Lower lobe of right lung (tissue), 2 donors: ENCODE data around the gene EHHADH. TPM values are rescaled to one million over a fixed set of nuclear protein-coding genes. Genes with fewer than 3 reads are reported as not detected.

Experiments used
- ATAC-seq, 2 donors: fragments of 200-7000 bp; cut with Tn5 transposase; one replicate each; pipeline ENCODE4 v1.9.1; 2020 to 2022; ENCODE audit warnings: mild to moderate bottlenecking in 2 of 2, moderate library complexity in 2 of 2
- DNase-seq: peaks from one replicate; pipeline ENCODE4 v3.0.0-alpha.2; 2020
- H3K27ac ChIP-seq: fragments of 200-600 bp; one replicate; pipeline ENCODE4 v1.8.0; 2022
- H3K27me3 ChIP-seq: fragments of 200-600 bp; one replicate; pipeline ENCODE4 v1.8.0; 2022; ENCODE audit warnings: low read depth
- H3K36me3 ChIP-seq: fragments of 200-600 bp; one replicate; pipeline ENCODE4 v1.8.0; 2022; ENCODE audit warnings: mild to moderate bottlenecking
- H3K4me1 ChIP-seq: fragments of 200-600 bp; one replicate; pipeline ENCODE4 v1.8.0; 2022
- H3K4me3 ChIP-seq: fragments of 200-600 bp; one replicate; pipeline ENCODE4 v1.8.0; 2022; ENCODE audit warnings: mild to moderate bottlenecking
- H3K9me3 ChIP-seq: fragments of 200-600 bp; one replicate; pipeline ENCODE4 v1.8.0; 2022
- intact Hi-C: fragments of 100-400 bp; cut with DNase I; formaldehyde crosslinking; loops from one replicate; pipeline ENCODE4 v1.11.0; 2022
- total RNA-seq: library from RNA; stranded (reverse); fragmentation: NEBNext Ultra II Directional; extraction: Animal tissue kit (Norgen Biotek cat#: 25700); gene quantifications from one replicate; pipeline ENCODE4 v1.2.1, GENCODE V29; 2021
- TF ChIP-seq, protein P1 (sequence below): fragments of 200-600 bp; IDR thresholded peaks from one replicate; pipeline ENCODE4 v1.8.0; 2022; ENCODE audit warnings: antibody characterized with exemption, mild to moderate bottlenecking
- donor health status: DM: no; HTN: yes; CAD: no; lungs with severe emphysema.

EHHADH gene
- total RNA-seq, 1 donor from 2014 or later = 11.5 TPM

GRCh38 chr3:185172086-185173049, 81.5 kb downstream of the EHHADH start:
- H3K36me3 ChIP-seq = no peaks in the 10 kb centered on the region
- H3K4me1 ChIP-seq = peaks cover 8% of the 10 kb centered on the region
- no peak for ATAC-seq
- no peaks in the 10 kb centered on the region for H3K9me3 ChIP-seq
- no peak overlapping the region for H3K4me3 ChIP-seq
- intact Hi-C loops = loop anchor here (10.0 kb wide), 1 partner anchor 298 kb away; no protein-coding TSS in a partner anchor
- H3K27ac ChIP-seq = no peak overlapping the region
- no peaks in the 10 kb centered on the region for H3K27me3 ChIP-seq
- TF ChIP-seq, protein P1, sequence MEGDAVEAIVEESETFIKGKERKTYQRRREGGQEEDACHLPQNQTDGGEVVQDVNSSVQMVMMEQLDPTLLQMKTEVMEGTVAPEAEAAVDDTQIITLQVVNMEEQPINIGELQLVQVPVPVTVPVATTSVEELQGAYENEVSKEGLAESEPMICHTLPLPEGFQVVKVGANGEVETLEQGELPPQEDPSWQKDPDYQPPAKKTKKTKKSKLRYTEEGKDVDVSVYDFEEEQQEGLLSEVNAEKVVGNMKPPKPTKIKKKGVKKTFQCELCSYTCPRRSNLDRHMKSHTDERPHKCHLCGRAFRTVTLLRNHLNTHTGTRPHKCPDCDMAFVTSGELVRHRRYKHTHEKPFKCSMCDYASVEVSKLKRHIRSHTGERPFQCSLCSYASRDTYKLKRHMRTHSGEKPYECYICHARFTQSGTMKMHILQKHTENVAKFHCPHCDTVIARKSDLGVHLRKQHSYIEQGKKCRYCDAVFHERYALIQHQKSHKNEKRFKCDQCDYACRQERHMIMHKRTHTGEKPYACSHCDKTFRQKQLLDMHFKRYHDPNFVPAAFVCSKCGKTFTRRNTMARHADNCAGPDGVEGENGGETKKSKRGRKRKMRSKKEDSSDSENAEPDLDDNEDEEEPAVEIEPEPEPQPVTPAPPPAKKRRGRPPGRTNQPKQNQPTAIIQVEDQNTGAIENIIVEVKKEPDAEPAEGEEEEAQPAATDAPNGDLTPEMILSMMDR = no peak
- no peak for DNase-seq

DNA sequence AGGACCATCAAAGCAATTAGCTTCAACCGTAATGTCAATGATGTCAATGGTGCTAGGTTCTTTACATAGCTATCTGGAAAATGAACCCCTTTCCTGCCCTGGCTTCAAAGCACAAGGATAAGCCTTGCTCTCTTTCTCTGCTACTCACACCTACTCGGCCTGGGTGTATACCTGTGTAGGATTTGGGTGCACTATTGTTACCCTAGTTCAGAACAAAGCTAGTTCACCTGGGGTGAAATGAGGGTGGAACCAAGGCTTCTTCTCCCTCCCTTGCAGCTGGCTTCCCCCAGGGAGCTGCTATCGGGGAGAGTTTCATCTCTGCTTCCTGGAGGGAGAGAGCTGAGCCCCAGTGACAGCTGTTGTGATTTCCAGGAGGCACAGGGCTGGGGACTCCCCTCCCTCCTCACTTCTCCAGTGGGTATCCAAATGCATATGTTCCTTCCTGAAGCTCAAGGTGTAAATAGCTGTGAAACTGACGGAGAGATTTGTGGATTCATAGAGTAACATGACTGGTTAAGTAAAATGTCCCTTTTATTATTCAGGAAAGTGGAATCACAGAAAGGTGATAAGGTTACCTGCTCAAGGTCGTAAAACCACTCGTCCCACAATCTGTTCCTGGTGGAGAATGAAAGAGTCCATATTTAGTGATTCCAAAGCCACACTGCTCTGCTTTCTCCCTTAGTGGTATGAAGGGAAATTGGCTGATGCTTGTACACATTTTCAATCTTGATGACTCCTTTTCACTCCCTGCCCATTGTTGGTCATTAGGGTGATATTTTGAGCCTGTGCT, 89.2 kb downstream of the EHHADH start:
- Histone ChIP-seq H3K36me3 (no peaks in the 10 kb centered on the region), H3K27ac (no peak overlapping the region), H3K4me1 (no peaks in the 10 kb centered on the region), H3K9me3 (no peaks in the 10 kb centered on the region), H3K4me3 (no peak overlapping the region), H3K27me3 (no peaks in the 10 kb centered on the region)
- intact Hi-C loops = no loop called here
- ATAC-seq (no peak), DNase-seq (no peak)
- TF ChIP-seq, protein P1 = no peak

- H3K27ac ChIP-seq = no peak overlapping the region
- intact Hi-C loops = no loop called here
- ATAC-seq = no peak
- no peaks in the 10 kb centered on the region for H3K27me3 ChIP-seq
- no peak overlapping the region for H3K4me3 ChIP-seq
- TF ChIP-seq, protein P1 = no peak
- no peaks in the 10 kb centered on the region for H3K36me3 ChIP-seq
- H3K9me3 ChIP-seq = no peaks in the 10 kb centered on the region
- DNase-seq = no peak
- no peaks in the 10 kb centered on the region for H3K4me1 ChIP-seq
Measured at GRCh38 chr3:185162634-185163033, 91.2 kb downstream of the EHHADH start.

DNA sequence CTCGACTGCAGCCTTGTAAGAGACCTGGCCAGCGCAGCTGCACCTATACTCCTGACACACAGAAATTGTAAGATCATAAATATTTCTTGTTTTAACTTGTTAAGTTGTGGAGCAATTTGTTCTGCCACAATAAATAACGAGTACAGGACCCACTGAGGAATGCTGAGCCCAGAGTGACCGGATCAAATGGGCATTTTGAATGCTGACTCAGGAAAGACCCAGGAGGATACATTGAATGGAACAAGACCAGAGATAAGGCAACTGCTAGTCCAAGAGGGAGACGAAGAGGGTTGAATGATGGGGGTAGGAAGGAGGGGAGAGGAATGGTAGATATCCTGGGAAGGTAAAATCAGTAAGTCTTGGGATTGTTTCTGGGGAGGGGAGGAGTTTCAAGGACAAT, 92.1 kb downstream of the EHHADH start:
- no peak for ATAC-seq
- Histone ChIP-seq H3K27me3 (no peaks in the 10 kb centered on the region), H3K9me3 (no peaks in the 10 kb centered on the region), H3K4me3 (no peak overlapping the region), H3K36me3 (no peaks in the 10 kb centered on the region), H3K27ac (no peak overlapping the region), H3K4me1 (no peaks in the 10 kb centered on the region)
- DNase-seq = no peak
- TF ChIP-seq, protein P1 = no peak
- intact Hi-C loops = no loop called here

DNA sequence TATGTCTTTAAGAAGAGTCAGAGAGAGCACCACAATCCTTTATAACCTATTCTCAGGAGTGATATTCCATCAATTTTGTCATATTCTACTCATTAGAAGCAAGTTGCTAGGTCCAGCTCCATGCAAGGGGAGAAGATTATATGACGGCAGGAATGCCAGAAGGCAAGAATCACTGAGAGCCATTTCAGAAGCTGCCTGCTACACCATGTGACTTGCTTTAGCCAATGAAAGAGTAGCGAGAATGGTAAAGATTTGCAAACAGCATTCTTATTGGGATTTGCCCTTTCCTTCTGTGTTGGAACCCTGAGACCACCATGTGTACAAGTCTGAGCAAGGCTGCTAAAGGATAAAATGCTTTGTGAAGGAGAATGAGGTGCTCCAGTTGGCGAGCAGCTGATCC, 96.5 kb downstream of the EHHADH start:
- H3K27ac ChIP-seq = no peak overlapping the region
- intact Hi-C loops = no loop called here
- no peak for DNase-seq
- peaks cover 3% of the 10 kb centered on the region for H3K27me3 ChIP-seq
- no peaks in the 10 kb centered on the region for H3K9me3 ChIP-seq
- H3K4me1 ChIP-seq = peaks cover 5% of the 10 kb centered on the region
- no peaks in the 10 kb centered on the region for H3K36me3 ChIP-seq
- TF ChIP-seq, protein P1 = no peak
- no peak for ATAC-seq
- no peak overlapping the region for H3K4me3 ChIP-seq
